Measurements from ENCODE around the gene ELL2. TPM values are rescaled to one million over a fixed set of nuclear protein-coding genes. Genes with fewer than 3 reads are reported as not detected.

The ELL2 gene
- total and polyA plus RNA-seq, 9 of the 15 experiments (the other 6 are each of a cell fraction or from before 2014, with no cell fraction given), result 4.3 to 18.3 (median 14.5) TPM

- ATAC-seq (no peak), FAIRE-seq (no peak), DNase-seq (ENCODE audit: extremely low read depth in 1 of 4, low spot score in 3 of 4) (no peak)
- no peak overlapping the region for H3K4me2 ChIP-seq (ENCODE audit: insufficient read depth, low read length)
- H3K36me3 ChIP-seq (ENCODE audit: control insufficient read depth, insufficient read depth, low read length), result no peaks in the 10 kb centered on the region
- CTCF ChIA-PET (ENCODE audit: low intra/inter-chr PET ratio), result no interaction called here
- H3K27me3 ChIP-seq (ENCODE audit: control insufficient read depth in 2 of 2, insufficient read depth in 2 of 2, low read length in 2 of 2), result no peaks in the 10 kb centered on the region
- TF ChIP-seq HDAC8 (tag; IDR thresholded peaks at IDR 0.05), result no peak
- TF ChIP-seq PATZ1 (CRISPR knock-in tag; IDR thresholded peaks at IDR 0.05; ENCODE audit: borderline replicate concordance), result no peak
- TF ChIP-seq ZNF785 (CRISPR knock-in tag; IDR thresholded peaks at IDR 0.05), result no peak
- TF ChIP-seq SMAD3 (CRISPR knock-in tag; conservative IDR thresholded peaks at IDR 0.05), result no peak
- no peak for TF ChIP-seq RBFOX2 (IDR thresholded peaks at IDR 0.05; ENCODE audit: low read depth, low read length)
- no peak for TF ChIP-seq ZNF655 (CRISPR knock-in tag; IDR thresholded peaks at IDR 0.05)
- TF ChIP-seq CHD2 (IDR thresholded peaks at IDR 0.05; ENCODE audit: low read depth, low read length), result no peak
- no peak for TF ChIP-seq ZNF354B (CRISPR knock-in tag; IDR thresholded peaks at IDR 0.05)
- TF ChIP-seq ZNF644 (tag; IDR thresholded peaks at IDR 0.05; ENCODE audit: low read depth), result no peak
- no peak for TF ChIP-seq ZNF311 (CRISPR knock-in tag; IDR thresholded peaks at IDR 0.05)
- no peak for TF ChIP-seq DDX20 (tag; IDR thresholded peaks at IDR 0.05; ENCODE audit: low read depth)
- no peak for TF ChIP-seq SNAPC5 (CRISPR knock-in tag; IDR thresholded peaks at IDR 0.05)
- no peak for TF ChIP-seq ZNF274 (IDR thresholded peaks at IDR 0.05; ENCODE audit: borderline replicate concordance, low read depth, low read length)
- no peak for TF ChIP-seq ETV5 (CRISPR knock-in tag; IDR thresholded peaks at IDR 0.05; ENCODE audit: low read depth)
- no peak for TF ChIP-seq NELFE (IDR thresholded peaks at IDR 0.05; ENCODE audit: insufficient read depth, insufficient read length)
- no peak for TF ChIP-seq SMARCC2 (IDR thresholded peaks at IDR 0.05; ENCODE audit: low read depth)
- TF ChIP-seq ARNT (IDR thresholded peaks at IDR 0.05), result no peak
- no peak for TF ChIP-seq LARP7 (IDR thresholded peaks at IDR 0.05)
- H3K4me1 ChIP-seq (replicated peaks in 1 of 2; ENCODE audit: control insufficient read depth in 2 of 2, insufficient read depth in 2 of 2, low read length in 2 of 2), result peaks cover 0 to 41% of the 10 kb centered on the region in 2 experiments
- 98% methylated on average over 3 of the region's 3 CpGs for WGBS (ENCODE audit: insufficient coverage, low coverage, missing lambda C conversion rate)
- in situ Hi-C loops (cut with MboI), result no loop called here
- H3K79me2 ChIP-seq (ENCODE audit: control insufficient read depth, insufficient read depth, low read length), result peaks cover 13% of the 10 kb centered on the region; the same call in 2 of the 3 replicates
- H3K9me3 ChIP-seq (replicated peaks; ENCODE audit: control insufficient read depth, insufficient read depth, low read depth, low read length), result no peaks in the 10 kb centered on the region
- no peaks in the 10 kb centered on the region for H3K9me1 ChIP-seq (ENCODE audit: control insufficient read depth, insufficient read depth, low read length)
- no peak overlapping the region for H3K9ac ChIP-seq (ENCODE audit: insufficient read depth in 1 of 2, low read depth in 2 of 2, low read length in 2 of 2)
- BruUV-seq (replicated peaks), result no TSS peak
- no peak overlapping the region for H3K4me3 ChIP-seq
- no peaks in the 10 kb centered on the region for H4K20me1 ChIP-seq (replicated peaks; ENCODE audit: control insufficient read depth, insufficient read depth, low read length)
- POLR2A ChIA-PET, result interaction anchor here (1.3 kb wide), 1 partner anchor 10 kb away, joined by 3 read pairs; no protein-coding TSS in a partner anchor
- H2AFZ ChIP-seq (ENCODE audit: low read depth, low read length), result no peak overlapping the region
- H3K27ac ChIP-seq (ENCODE audit: extremely low read depth, low read depth, low read length), result no peak overlapping the region
- intact Hi-C loops (cut with micrococcal nuclease), result no loop called here
These were observed 40.1 kb downstream of the ELL2 start for GRCh38 chr5:95921501-95921900.

Data from K562 (cell line).